HCEC 1CT (cell line): ENCODE results near the gene WT1.
"Not testable (repeated sequence)": the region's sequence is repeated elsewhere in the genome, so short reads cannot be mapped to it uniquely, and the experiment has no call there.

ENCODE experiments used
- DNase-seq: peaks from one replicate; pipeline ENCODE4 v3.0.0-alpha.2; 2017

Gene WT1

DNA sequence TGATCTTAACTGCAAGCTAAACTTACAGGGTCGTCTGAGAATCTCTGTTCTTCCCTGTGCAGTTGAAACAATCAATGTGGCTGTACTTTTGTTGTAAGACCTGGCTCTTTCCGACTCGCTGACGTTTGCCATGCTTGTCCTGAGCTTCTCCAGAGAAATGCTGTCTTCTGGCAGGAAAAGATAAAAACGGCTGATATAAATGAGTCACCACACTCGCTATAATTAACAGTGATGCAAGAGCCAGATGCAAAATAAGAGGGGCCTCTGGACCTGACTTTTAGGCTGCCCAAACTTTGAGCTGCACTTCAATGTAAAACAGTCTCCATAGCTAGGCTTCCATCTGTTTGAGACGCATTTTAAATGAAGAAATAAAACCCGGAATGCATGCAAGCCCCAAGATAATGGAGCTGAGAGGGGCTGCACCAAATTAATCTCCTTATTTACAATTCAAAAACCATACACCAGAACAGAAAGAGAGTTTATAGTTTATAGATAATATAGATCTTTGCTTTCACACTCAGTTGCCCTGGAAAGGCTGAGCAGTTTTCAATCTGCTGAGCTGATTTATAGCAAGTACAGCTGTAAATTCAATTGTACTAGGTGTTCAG, 48.5 kb downstream of the WT1 start:
- peak; percentile 81 for DNase-seq

DNA sequence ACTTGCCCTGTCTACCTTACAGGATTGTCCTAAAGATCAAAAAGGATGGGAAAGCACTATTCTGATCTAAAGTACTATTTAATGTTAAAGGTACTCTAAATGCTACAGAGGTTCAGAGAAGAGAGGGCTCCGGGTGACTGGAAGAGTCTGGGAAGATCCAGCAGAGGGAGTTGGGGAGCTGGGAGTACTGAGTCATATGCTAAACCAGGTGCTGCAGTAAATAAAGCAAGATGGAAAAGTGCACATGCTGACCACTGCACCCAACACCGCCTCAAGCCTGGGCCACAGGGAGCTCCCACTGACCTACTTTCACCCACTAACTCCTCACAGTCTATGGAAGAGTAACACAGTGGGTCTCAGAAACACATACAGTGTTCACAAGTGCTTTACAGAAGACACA, 49.3 kb downstream of the WT1 start:
- DNase-seq, result peak; percentile 74

- DNase-seq, result no peak
These were observed 52.8 kb downstream of the WT1 start for GRCh38 chr11:32382339-32383049.

- DNase-seq, result no peak
These were observed 54.2 kb downstream of the WT1 start for GRCh38 chr11:32381179-32381578.

GRCh38 chr11:32379719-32380118, 55.6 kb downstream of the WT1 start:
- DNase-seq, result peak; percentile 20

DNA sequence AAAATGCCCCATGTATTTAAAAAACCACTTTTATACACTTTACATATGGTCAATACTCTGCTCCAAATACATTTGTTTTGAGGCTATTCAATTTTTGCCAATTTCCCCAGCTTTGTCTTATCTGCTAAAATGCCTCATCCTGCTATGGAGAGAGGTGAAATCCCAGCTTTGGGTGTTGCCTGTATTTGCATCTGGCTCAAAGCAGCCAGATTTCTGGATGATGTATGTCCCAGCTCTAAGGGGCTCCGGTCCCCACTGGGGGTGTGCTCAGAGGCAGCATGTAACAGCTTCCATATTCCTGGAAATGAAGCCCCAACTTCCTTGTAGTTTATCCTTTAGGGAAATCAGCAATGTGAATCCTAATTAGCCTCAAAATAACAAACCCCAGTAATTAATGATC, 59.5 kb downstream of the WT1 start:
- no peak for DNase-seq

DNA sequence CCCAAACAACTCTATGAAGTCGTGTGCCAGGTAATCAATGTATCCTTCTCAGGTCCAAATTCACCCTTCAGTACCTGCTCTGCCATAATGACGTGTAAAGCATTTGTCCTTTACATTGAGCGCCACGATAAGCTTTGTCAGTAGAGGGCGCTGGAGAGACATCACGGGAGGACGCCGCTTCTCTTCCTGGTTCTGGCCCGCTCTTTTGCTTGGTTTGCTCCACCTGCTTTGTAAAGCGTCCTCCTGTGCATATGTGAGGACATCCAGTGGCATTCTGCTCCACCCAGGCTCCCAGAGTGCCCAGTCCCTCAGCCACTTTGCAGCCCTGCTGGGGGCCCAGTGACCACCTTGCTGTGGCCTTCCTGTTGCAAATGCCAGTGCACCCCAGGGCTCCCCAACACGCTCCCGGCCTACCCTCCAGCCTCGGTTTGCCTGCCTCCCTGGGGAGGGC, 61.1 kb downstream of the WT1 start:
- peak; percentile 58 for DNase-seq

DNA sequence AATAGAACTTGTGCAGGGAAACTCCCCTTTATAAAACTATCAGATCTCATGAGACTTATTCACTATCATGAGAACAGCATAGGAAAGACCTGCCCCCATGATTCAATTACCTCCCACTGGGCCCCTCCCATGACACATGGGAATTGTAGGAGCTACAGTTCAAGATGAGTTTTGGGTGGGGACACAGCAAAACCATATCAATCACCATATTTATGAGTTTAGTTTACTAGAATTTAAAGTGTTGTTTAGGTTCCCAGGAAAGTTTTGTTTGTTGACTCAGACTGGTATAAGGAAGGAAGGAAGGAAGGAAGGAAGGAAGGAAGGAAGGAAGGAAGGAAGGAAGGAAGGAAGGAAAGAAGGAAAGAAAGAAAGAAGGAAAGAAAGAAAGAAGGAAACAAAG, 65.4 kb downstream of the WT1 start:
- DNase-seq, result not testable (repeated sequence)

GRCh38 chr11:32366666-32367065, 68.7 kb downstream of the WT1 start:
- peak; percentile 30 for DNase-seq

- DNase-seq, result no peak
These were observed 70.1 kb downstream of the WT1 start for GRCh38 chr11:32365192-32365591.

DNA sequence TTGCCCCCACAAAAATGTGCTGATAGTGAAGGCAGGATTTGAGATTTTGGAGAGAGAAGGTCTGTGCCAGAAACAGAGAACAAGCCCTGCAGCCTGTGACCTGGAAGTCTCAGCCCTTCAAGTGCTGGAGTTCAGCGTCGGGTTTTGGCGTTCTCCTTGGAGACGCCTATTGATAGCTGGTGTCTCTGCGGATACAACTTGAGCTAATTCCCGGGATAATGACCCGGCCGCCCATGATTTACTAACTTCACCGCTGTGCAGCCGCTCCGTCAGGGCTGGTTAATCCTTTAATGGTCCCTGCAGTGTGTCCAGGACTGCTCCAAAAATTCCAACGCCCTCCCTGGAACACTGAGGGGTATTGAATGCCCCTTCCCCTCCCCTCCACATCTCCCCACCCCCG, 76.6 kb downstream of the WT1 start:
- DNase-seq, result no peak

DNA sequence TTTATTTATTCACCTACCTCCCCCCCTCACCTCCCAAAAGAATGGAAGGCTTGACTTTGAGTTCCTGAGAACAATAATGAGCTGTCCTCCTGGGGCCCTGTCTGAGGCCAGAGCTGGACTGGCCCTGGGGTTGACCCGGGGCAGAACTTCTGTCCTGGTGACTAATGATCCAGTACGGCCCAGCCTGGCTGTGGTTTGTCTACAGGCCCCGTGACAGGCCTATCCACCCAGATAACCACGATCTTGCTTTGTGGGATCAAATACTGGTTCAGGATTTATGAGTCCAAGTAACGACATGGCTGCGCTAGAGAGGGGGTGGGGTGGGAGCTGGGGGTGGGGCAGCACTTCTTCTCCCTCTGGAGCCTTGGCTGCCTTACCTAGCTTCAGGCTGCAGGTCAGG, 81.5 kb downstream of the WT1 start:
- no peak for DNase-seq

DNA sequence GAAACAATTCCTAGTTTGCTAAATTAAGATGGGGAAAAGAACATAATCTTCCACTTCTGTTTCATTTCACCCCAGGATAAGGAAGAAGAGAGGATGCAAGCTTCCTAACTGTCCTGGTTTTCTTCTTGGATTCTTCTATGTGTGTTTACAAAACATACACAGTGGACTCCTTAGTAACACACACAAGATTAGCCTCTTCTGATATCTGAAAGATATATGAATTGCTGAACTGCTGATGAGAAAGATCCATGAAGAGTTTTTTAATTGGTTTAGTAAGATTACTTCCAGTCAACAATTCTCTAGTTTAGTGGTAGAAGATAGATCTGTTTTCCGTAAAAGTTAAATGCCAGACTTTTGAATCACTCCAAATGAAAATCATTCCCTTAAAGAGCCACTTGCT, 86.8 kb downstream of the WT1 start:
- DNase-seq, result no peak

- DNase-seq, result no peak
These were observed 90.4 kb downstream of the WT1 start for GRCh38 chr11:32344946-32345345.

GRCh38 chr11:32343325-32344008, 91.9 kb downstream of the WT1 start:
- DNase-seq, result no peak

- DNase-seq, result no peak
These were observed 93.4 kb downstream of the WT1 start for GRCh38 chr11:32341620-32342613.

- DNase-seq, result no peak
These were observed 95.2 kb downstream of the WT1 start for GRCh38 chr11:32340181-32340580.
